NCI-H146 treated with DMSO at 0.1 percent for 48 hours (cell line): Measurements from ENCODE around the gene HCFC1R1.
A peak's percentile ranks its signal among the peaks of the same experiment; 100 is the strongest.
"Not testable (repeated sequence)": the region's sequence is repeated elsewhere in the genome, so short reads cannot be mapped to it uniquely, and the experiment has no call there.

ENCODE experiments used
- DNase-seq: peaks from one replicate; lab custom pipeline; 2025; ENCODE audit not compliant: unreplicated experiment; lab: John Stamatoyannopoulos, UW

The HCFC1R1 gene

GRCh38 chr16:3023669-3024478 is at the start of gene HCFC1R1, which contains the start of gene THOC6:
TSS of gene HCFC1R1 (minus strand) at chr16:3023942. CDS start at chr16:3023941, 1 bp downstream.
TSS of gene THOC6 (plus strand) at chr16:3024035. CDS start at chr16:3024327, 292 bp downstream.
- peak; percentile 93 for DNase-seq

- DNase-seq: no peak
Measured at GRCh38 chr16:3073448-3073847, 49.7 kb upstream of the HCFC1R1 start.

- DNase-seq: not testable (repeated sequence)
Measured at GRCh38 chr16:3072576-3073263, 49.0 kb upstream of the HCFC1R1 start.

- not testable (repeated sequence) for DNase-seq
Measured at GRCh38 chr16:3072148-3072547, 48.4 kb upstream of the HCFC1R1 start.

- DNase-seq: no peak
Measured at GRCh38 chr16:3071655-3072054, 47.9 kb upstream of the HCFC1R1 start.

GRCh38 chr16:3070608-3071111 is 46.9 kb upstream of the HCFC1R1 start:
- DNase-seq: no peak

- not testable (repeated sequence) for DNase-seq
Measured at GRCh38 chr16:3069146-3069545, 45.4 kb upstream of the HCFC1R1 start.

- DNase-seq: no peak
Measured at GRCh38 chr16:3068487-3068886, 44.7 kb upstream of the HCFC1R1 start.

- no peak for DNase-seq
Measured at GRCh38 chr16:3066440-3066748, 42.7 kb upstream of the HCFC1R1 start.

GRCh38 chr16:3065742-3066439 is 42.1 kb upstream of the HCFC1R1 start:
- DNase-seq: no peak

GRCh38 chr16:3065069-3065741 is 41.5 kb upstream of the HCFC1R1 start, which contains the start of gene IL32:
TSS of gene IL32 (plus strand) at chr16:3065640. CDS start at chr16:3065812, 172 bp downstream.
- DNase-seq: no peak

GRCh38 chr16:3063625-3064386 is 40.1 kb upstream of the HCFC1R1 start:
- DNase-seq: no peak

- no peak for DNase-seq
Measured at GRCh38 chr16:3062553-3062952, 38.8 kb upstream of the HCFC1R1 start.

- no peak for DNase-seq
Measured at GRCh38 chr16:3060339-3061127, 36.8 kb upstream of the HCFC1R1 start.

GRCh38 chr16:3059723-3060242 is 36.0 kb upstream of the HCFC1R1 start:
- DNase-seq: no peak

GRCh38 chr16:3059041-3059722 is 35.4 kb upstream of the HCFC1R1 start:
- peak; percentile 37 for DNase-seq

GRCh38 chr16:3058139-3059030 is 34.6 kb upstream of the HCFC1R1 start:
- peak; percentile 12 for DNase-seq
